ENCODE results near the gene BCL2L1. TPM values are rescaled to one million over a fixed set of nuclear protein-coding genes. Genes with fewer than 3 reads are reported as not detected.
"Not testable (repeated sequence)": the region's sequence is repeated elsewhere in the genome, so short reads cannot be mapped to it uniquely, and the experiment has no call there.

The BCL2L1 gene
- total RNA-seq, 2 experiments from 2014 or later = 64.2 to 88.8 TPM

- Histone ChIP-seq H2AFZ (ENCODE audit: low read length) (no peak overlapping the region), H3K9me2 (ENCODE audit: insufficient read depth, low read length) (no peaks in the 10 kb centered on the region), H3K4me2 (ENCODE audit: low read length) (no peak overlapping the region), H3K4me1 (ENCODE audit: insufficient read depth, low read length, poor library complexity, severe bottlenecking) (peaks cover 7% of the 10 kb centered on the region), H3K36me3 (ENCODE audit: insufficient read depth, low read length) (no peaks in the 10 kb centered on the region), H3K9me3 (ENCODE audit: low read length) (no peaks in the 10 kb centered on the region), H3K79me2 (ENCODE audit: insufficient read depth, low read depth, low read length) (no peaks in the 10 kb centered on the region), H3K4me3 (ENCODE audit: low read depth, low read length, poor library complexity, severe bottlenecking) (no peak overlapping the region), H3K27ac (ENCODE audit: low read depth, low read length, poor library complexity, severe bottlenecking) (no peak overlapping the region), H4K20me1 (ENCODE audit: insufficient read depth, low read length) (no peaks in the 10 kb centered on the region)
- CTCF ChIA-PET (ENCODE audit: unreplicated experiment) = interaction anchor here (2.7 kb wide), 1 partner anchor 91 kb away, joined by 20 read pairs; the partner anchor contains the start of gene BCL2L1
- no peak for DNase-seq (ENCODE audit: low spot score)
- POLR2A ChIA-PET = interaction anchor here (2.0 kb wide), 1 partner anchor 91 kb away, joined by 11 read pairs; no protein-coding TSS in a partner anchor
- TF ChIP-seq, protein P1, sequence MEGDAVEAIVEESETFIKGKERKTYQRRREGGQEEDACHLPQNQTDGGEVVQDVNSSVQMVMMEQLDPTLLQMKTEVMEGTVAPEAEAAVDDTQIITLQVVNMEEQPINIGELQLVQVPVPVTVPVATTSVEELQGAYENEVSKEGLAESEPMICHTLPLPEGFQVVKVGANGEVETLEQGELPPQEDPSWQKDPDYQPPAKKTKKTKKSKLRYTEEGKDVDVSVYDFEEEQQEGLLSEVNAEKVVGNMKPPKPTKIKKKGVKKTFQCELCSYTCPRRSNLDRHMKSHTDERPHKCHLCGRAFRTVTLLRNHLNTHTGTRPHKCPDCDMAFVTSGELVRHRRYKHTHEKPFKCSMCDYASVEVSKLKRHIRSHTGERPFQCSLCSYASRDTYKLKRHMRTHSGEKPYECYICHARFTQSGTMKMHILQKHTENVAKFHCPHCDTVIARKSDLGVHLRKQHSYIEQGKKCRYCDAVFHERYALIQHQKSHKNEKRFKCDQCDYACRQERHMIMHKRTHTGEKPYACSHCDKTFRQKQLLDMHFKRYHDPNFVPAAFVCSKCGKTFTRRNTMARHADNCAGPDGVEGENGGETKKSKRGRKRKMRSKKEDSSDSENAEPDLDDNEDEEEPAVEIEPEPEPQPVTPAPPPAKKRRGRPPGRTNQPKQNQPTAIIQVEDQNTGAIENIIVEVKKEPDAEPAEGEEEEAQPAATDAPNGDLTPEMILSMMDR (conservative IDR thresholded peaks at IDR 0.05; ENCODE audit: low read length) = no peak
- TF ChIP-seq EZH2phosphoT487 (IDR thresholded peaks at IDR 0.05; ENCODE audit: borderline replicate concordance, low read depth, low read length) = no peak
- intact Hi-C loops (cut with micrococcal nuclease; ENCODE audit: unreplicated experiment) = no loop called here
- no TSS peak for BruUV-seq (replicated peaks)
Measured at GRCh38 chr20:31632548-31633338, 89.9 kb downstream of the BCL2L1 start.

DNA sequence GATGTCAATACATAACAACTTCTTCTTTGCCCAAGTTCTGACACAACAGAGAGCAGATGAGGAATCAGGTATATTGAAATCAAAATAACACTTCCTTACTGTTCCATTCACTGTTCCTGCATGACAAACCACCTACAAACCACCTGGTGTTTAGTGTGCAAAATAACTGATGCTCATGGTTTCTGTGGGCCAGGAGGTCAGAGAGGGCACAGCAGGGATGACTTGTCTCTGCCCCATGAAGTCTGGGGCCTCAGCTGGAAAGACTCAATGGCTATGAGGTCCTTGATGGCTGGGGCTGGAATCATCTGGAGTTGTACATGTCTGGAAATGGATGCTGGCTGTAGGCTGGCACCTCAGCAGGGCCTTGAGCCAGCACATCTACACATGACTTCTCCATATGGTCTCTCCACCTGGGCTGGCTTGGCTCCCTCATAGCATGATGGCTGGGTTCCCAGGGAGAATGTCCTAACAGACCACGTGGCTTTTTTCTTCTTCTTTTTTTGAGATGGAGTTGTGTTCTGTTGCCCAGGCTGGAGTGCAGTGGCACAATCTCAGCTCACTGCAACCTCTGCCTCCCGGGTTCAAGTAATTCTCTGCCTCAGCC, 92.4 kb downstream of the BCL2L1 start:
- Histone ChIP-seq H3K4me1 (ENCODE audit: insufficient read depth, low read length, poor library complexity, severe bottlenecking) (peaks cover 7% of the 10 kb centered on the region), H3K36me3 (ENCODE audit: insufficient read depth, low read length) (no peaks in the 10 kb centered on the region), H3K4me2 (ENCODE audit: low read length) (no peak overlapping the region), H3K79me2 (ENCODE audit: insufficient read depth, low read depth, low read length) (no peaks in the 10 kb centered on the region), H2AFZ (ENCODE audit: low read length) (peak overlapping the region; percentile 40; the same call in 1 of the 2 replicates), H3K9me3 (ENCODE audit: low read length) (no peaks in the 10 kb centered on the region), H4K20me1 (ENCODE audit: insufficient read depth, low read length) (no peaks in the 10 kb centered on the region), H3K9me2 (ENCODE audit: insufficient read depth, low read length) (no peaks in the 10 kb centered on the region), H3K27ac (ENCODE audit: low read depth, low read length, poor library complexity, severe bottlenecking) (no peak overlapping the region), H3K4me3 (ENCODE audit: low read depth, low read length, poor library complexity, severe bottlenecking) (no peak overlapping the region)
- BruUV-seq (replicated peaks) = no TSS peak
- ChIA-PET CTCF (ENCODE audit: unreplicated experiment) (no interaction called here), POLR2A (no interaction called here)
- no peak for TF ChIP-seq EZH2phosphoT487 (IDR thresholded peaks at IDR 0.05; ENCODE audit: borderline replicate concordance, low read depth, low read length)
- TF ChIP-seq, protein P1 (conservative IDR thresholded peaks at IDR 0.05; ENCODE audit: low read length) = no peak
- peak; percentile 14 for DNase-seq (ENCODE audit: low spot score)
- intact Hi-C loops (cut with micrococcal nuclease; ENCODE audit: unreplicated experiment) = no loop called here

DNA sequence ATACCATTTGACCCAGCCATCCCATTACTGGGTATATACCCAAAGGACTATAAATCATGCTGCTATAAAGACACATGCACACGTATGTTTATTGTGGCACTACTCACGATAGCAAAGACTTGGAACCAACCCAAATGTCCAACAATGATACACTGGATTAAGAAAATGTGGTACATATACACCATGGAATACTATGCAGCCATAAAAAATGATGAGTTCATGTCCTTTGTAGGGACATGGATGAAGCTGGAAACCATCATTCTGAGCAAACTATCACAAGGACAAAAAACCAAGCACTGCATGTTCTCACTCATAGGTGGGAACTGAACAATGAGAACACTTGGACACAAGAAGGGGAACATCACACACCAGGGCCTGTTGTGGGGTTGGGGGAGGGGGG, 94.6 kb downstream of the BCL2L1 start:
- CTCF ChIA-PET (ENCODE audit: unreplicated experiment) = interaction anchor here (1.0 kb wide), 1 partner anchor 16 kb away, joined by 3 read pairs; no protein-coding TSS in a partner anchor
- H3K36me3 ChIP-seq (ENCODE audit: insufficient read depth, low read length); intact Hi-C loops (cut with micrococcal nuclease; ENCODE audit: unreplicated experiment); H4K20me1 ChIP-seq (ENCODE audit: insufficient read depth, low read length); H3K4me1 ChIP-seq (ENCODE audit: insufficient read depth, low read length, poor library complexity, severe bottlenecking); H3K79me2 ChIP-seq (ENCODE audit: insufficient read depth, low read depth, low read length); DNase-seq (ENCODE audit: low spot score); H3K9me3 ChIP-seq (ENCODE audit: low read length); BruUV-seq (replicated peaks); H2AFZ ChIP-seq (ENCODE audit: low read length); H3K9me2 ChIP-seq (ENCODE audit: insufficient read depth, low read length); H3K27ac ChIP-seq (ENCODE audit: low read depth, low read length, poor library complexity, severe bottlenecking); H3K4me2 ChIP-seq (ENCODE audit: low read length); H3K4me3 ChIP-seq (ENCODE audit: low read depth, low read length, poor library complexity, severe bottlenecking): not testable (repeated sequence)
- POLR2A ChIA-PET = interaction anchor here (0.7 kb wide), 1 partner anchor 101 kb away, joined by 3 read pairs; no protein-coding TSS in a partner anchor

- CTCF ChIA-PET (ENCODE audit: unreplicated experiment); BruUV-seq (replicated peaks): not testable (repeated sequence)
Measured at GRCh38 chr20:31626534-31626933, 96.1 kb downstream of the BCL2L1 start.

More at GRCh38 chr20:31626534-31626933, 96.1 kb downstream of the BCL2L1 start:
- H3K4me2 ChIP-seq (ENCODE audit: low read length); H3K9me3 ChIP-seq (ENCODE audit: low read length); H3K9me2 ChIP-seq (ENCODE audit: insufficient read depth, low read length); H4K20me1 ChIP-seq (ENCODE audit: insufficient read depth, low read length); H3K36me3 ChIP-seq (ENCODE audit: insufficient read depth, low read length); H3K79me2 ChIP-seq (ENCODE audit: insufficient read depth, low read depth, low read length); H2AFZ ChIP-seq (ENCODE audit: low read length); H3K4me3 ChIP-seq (ENCODE audit: low read depth, low read length, poor library complexity, severe bottlenecking); DNase-seq (ENCODE audit: low spot score); intact Hi-C loops (cut with micrococcal nuclease; ENCODE audit: unreplicated experiment); H3K27ac ChIP-seq (ENCODE audit: low read depth, low read length, poor library complexity, severe bottlenecking): not testable (repeated sequence)
- POLR2A ChIA-PET = interaction anchor here (0.6 kb wide), 2 partner anchors 34 to 110 kb away, joined by 3 to 5 read pairs; no protein-coding TSS in a partner anchor
- peaks cover 15% of the 10 kb centered on the region for H3K4me1 ChIP-seq (ENCODE audit: insufficient read depth, low read length, poor library complexity, severe bottlenecking)

All from OCI-LY7 (cell line).